GM10266 (cell line): ENCODE measurements around the gene DENND1A.

Experiments
- DNase-seq: peaks from one replicate; pipeline ENCODE4 v3.0.0; 2012; ENCODE audit errors: extremely low spot score
- CTCF ChIP-seq: IDR thresholded peaks from 2 replicates; pipeline ENCODE4 v1.5.1; 2012; ENCODE audit warnings: mild to moderate bottlenecking, low read depth; ENCODE audit not compliant: control insufficient read depth, insufficient read depth; ENCODE audit errors: missing control alignments

Gene DENND1A

GRCh38 chr9:123696476-123696875, 233.4 kb downstream of the DENND1A start:
- DNase-seq, result no peak
- no peak for TF ChIP-seq CTCF

- TF ChIP-seq CTCF, result no peak
Measured at GRCh38 chr9:123695386-123695785, 234.5 kb downstream of the DENND1A start.

GRCh38 chr9:123691765-123692303, 238.1 kb downstream of the DENND1A start:
- DNase-seq, result no peak
- no peak for TF ChIP-seq CTCF

More at GRCh38 chr9:123695386-123695785, 234.5 kb downstream of the DENND1A start:
- no peak for DNase-seq

- TF ChIP-seq CTCF, result no peak
- DNase-seq, result no peak
Measured at GRCh38 chr9:123689701-123690428, 240.1 kb downstream of the DENND1A start.

- no peak for TF ChIP-seq CTCF
- DNase-seq, result no peak
Measured at GRCh38 chr9:123687246-123687751, 242.6 kb downstream of the DENND1A start.

GRCh38 chr9:123686829-123687192, 243.1 kb downstream of the DENND1A start:
- DNase-seq, result no peak
- TF ChIP-seq CTCF, result no peak
